Stomach (tissue), 4 donors: Measurements from ENCODE around the gene RAVER2.

ENCODE experiments used
- CTCF ChIP-seq, 7 experiments: fragments of 450-650 bp in 4 of 7; fragments of 200-600 bp in 3 of 7; sonication (generic) in 3 of 7; IDR thresholded peaks; one replicate each; pipeline ENCODE4 v1.5.1; 2016 to 2019; ENCODE audit warnings: antibody characterized with exemption in 7 of 7, control low read depth in 2 of 7, mild to moderate bottlenecking in 1 of 7
- EP300 ChIP-seq: sonication (generic); formaldehyde crosslinking; IDR thresholded peaks from one replicate; pipeline ENCODE4 v1.6.1; 2017; ENCODE audit warnings: antibody characterized with exemption
- POLR2A ChIP-seq, 4 donors: fragments of 450-650 bp; IDR thresholded peaks; one replicate each; pipeline ENCODE4 v1.6.1; 2016; ENCODE audit warnings: antibody characterized with exemption in 4 of 4, control low read depth in 2 of 4, mild to moderate bottlenecking in 1 of 4, moderate library complexity in 1 of 4

GRCh38 chr1:64880449-64880848, 135.6 kb downstream of the RAVER2 start:
- no peak for TF ChIP-seq CTCF (IDR thresholded peaks at IDR 0.05)
- TF ChIP-seq POLR2A (IDR thresholded peaks at IDR 0.05): no peak
- TF ChIP-seq EP300: no peak
